H9 (cell line): ENCODE measurements around the gene PPP1R16B. TPM values are rescaled to one million over a fixed set of nuclear protein-coding genes. Genes with fewer than 3 reads are reported as not detected.

Source experiments
- DNase-seq: peaks from one replicate; pipeline ENCODE4 v3.0.0-alpha.2; 2017
- H2AFZ ChIP-seq: one replicate; pipeline ENCODE4 v1.6.1; 2013; ENCODE audit warnings: mild to moderate bottlenecking, low read length, control low read depth, moderate library complexity
- H2AK5ac ChIP-seq: 2 replicates; pipeline ENCODE4 v1.6.1; 2013; ENCODE audit warnings: low read length, control low read depth, mixed read lengths; ENCODE audit not compliant: insufficient read length
- H2BK120ac ChIP-seq: one replicate; pipeline ENCODE4 v1.6.1; 2013; ENCODE audit warnings: low read depth, mild to moderate bottlenecking, low read length, control low read depth, inconsistent platforms; ENCODE audit not compliant: poor library complexity, severe bottlenecking
- H2BK12ac ChIP-seq: 2 replicates; pipeline ENCODE4 v1.6.1; 2013; ENCODE audit warnings: low read length, control low read depth, mixed read lengths, low read depth; ENCODE audit not compliant: insufficient read length
- H2BK15ac ChIP-seq: 2 replicates; pipeline ENCODE4 v1.6.1; 2013; ENCODE audit warnings: low read depth, low read length, control low read depth
- H2BK20ac ChIP-seq: one replicate; pipeline ENCODE4 v1.6.1; 2013; ENCODE audit warnings: low read depth, mild to moderate bottlenecking, low read length, control low read depth, inconsistent platforms; ENCODE audit not compliant: poor library complexity, severe bottlenecking
- H2BK5ac ChIP-seq: 2 replicates; pipeline ENCODE4 v1.6.1; 2013; ENCODE audit warnings: low read length, control low read depth, mixed read lengths; ENCODE audit not compliant: insufficient read length
- H3K14ac ChIP-seq: 2 replicates; pipeline ENCODE4 v1.6.1; 2013; ENCODE audit warnings: low read length, control low read depth; ENCODE audit not compliant: insufficient read depth
- H3K18ac ChIP-seq: 2 replicates; pipeline ENCODE4 v1.6.1; 2013; ENCODE audit warnings: low read depth, mild to moderate bottlenecking, mixed read lengths, low read length, control low read depth; ENCODE audit not compliant: insufficient read length
- H3K23ac ChIP-seq: 2 replicates; pipeline ENCODE4 v1.6.1; 2013; ENCODE audit warnings: low read length, control low read depth, mixed read lengths, low read depth; ENCODE audit not compliant: insufficient read length
- H3K23me2 ChIP-seq: 2 replicates; pipeline ENCODE4 v1.6.1; 2013; ENCODE audit warnings: low read depth, mild to moderate bottlenecking, mixed read lengths, low read length, control low read depth; ENCODE audit not compliant: insufficient read length, poor library complexity, severe bottlenecking
- H3K27ac ChIP-seq: 2 replicates; pipeline ENCODE4 v1.5.1; 2013; ENCODE audit warnings: low read length, control low read depth, mixed read lengths, low read depth; ENCODE audit not compliant: insufficient read length
- H3K27me3 ChIP-seq: 2 replicates; pipeline ENCODE4 v1.6.1; 2013; ENCODE audit warnings: low read length, control low read depth, inconsistent platforms; ENCODE audit not compliant: insufficient read depth
- H3K4ac ChIP-seq: 2 replicates; pipeline ENCODE4 v1.6.1; 2013; ENCODE audit warnings: low read depth, mild to moderate bottlenecking, control low read depth, inconsistent platforms, low read length, moderate library complexity
- H3K4me1 ChIP-seq: 2 replicates; pipeline ENCODE4 v1.6.1; 2013; ENCODE audit warnings: low read length, control low read depth, inconsistent platforms; ENCODE audit not compliant: insufficient read depth
- H3K4me2 ChIP-seq: 2 replicates; pipeline ENCODE4 v1.6.1; 2013; ENCODE audit warnings: low read length, control low read depth, mixed read lengths; ENCODE audit not compliant: insufficient read length, insufficient read depth
- H3K56ac ChIP-seq: 2 replicates; pipeline ENCODE4 v1.6.1; 2013; ENCODE audit warnings: low read depth, mild to moderate bottlenecking, mixed read lengths, low read length, control low read depth; ENCODE audit not compliant: insufficient read length
- H3K79me1 ChIP-seq: 2 replicates; pipeline ENCODE4 v1.6.1; 2013; ENCODE audit warnings: low read depth, mild to moderate bottlenecking, moderate library complexity, low read length, control low read depth, inconsistent platforms; ENCODE audit not compliant: insufficient read depth, poor library complexity, severe bottlenecking
- H3K79me2 ChIP-seq: 2 replicates; pipeline ENCODE4 v1.6.1; 2013; ENCODE audit warnings: low read length, control low read depth, inconsistent platforms; ENCODE audit not compliant: insufficient read depth
- H3K9ac ChIP-seq: 2 replicates; pipeline ENCODE4 v1.6.1; 2013; ENCODE audit warnings: low read length, control low read depth, mixed read lengths; ENCODE audit not compliant: insufficient read length; ENCODE audit errors: extremely low read depth
- H3K9me3 ChIP-seq: one replicate; pipeline ENCODE4 v1.6.1; 2013; ENCODE audit warnings: low read depth, low read length, inconsistent platforms; ENCODE audit not compliant: control insufficient read depth
- H3T11ph ChIP-seq: one replicate; pipeline ENCODE4 v1.6.1; 2013; ENCODE audit warnings: mild to moderate bottlenecking, low read length, control low read depth, inconsistent platforms
- H4K20me1 ChIP-seq: one replicate; pipeline ENCODE4 v1.6.1; 2013; ENCODE audit not compliant: control insufficient read depth, insufficient read length, insufficient read depth
- H4K5ac ChIP-seq: 2 replicates; pipeline ENCODE4 v1.6.1; 2013; ENCODE audit warnings: low read depth, mild to moderate bottlenecking, mixed read lengths, low read length, control low read depth; ENCODE audit not compliant: insufficient read length
- H4K8ac ChIP-seq: replicated peaks from 2 replicates; pipeline ENCODE4 v1.6.1; 2013; ENCODE audit warnings: low read length, control low read depth, mixed read lengths, low read depth; ENCODE audit not compliant: insufficient read length
- H4K91ac ChIP-seq: 2 replicates; pipeline ENCODE4 v1.6.1; 2013; ENCODE audit warnings: low read depth, mild to moderate bottlenecking, moderate library complexity, mixed read lengths, low read length, control low read depth; ENCODE audit not compliant: insufficient read length
- H3K27ac Mint-ChIP-seq, 3 experiments: 2 replicates in 2 of 3; 3 replicates in 1 of 3; pipeline ENCODE4 v1.8.0; 2020 to 2021; ENCODE audit warnings: mixed read lengths in 3 of 3, mild to moderate bottlenecking in 1 of 3, moderate library complexity in 1 of 3
- H3K27me3 Mint-ChIP-seq: 2 replicates; pipeline ENCODE4 v1.8.0; 2021; ENCODE audit warnings: low read depth, mild to moderate bottlenecking, moderate library complexity, mixed read lengths
- H3K36me3 Mint-ChIP-seq, 3 experiments: 2 replicates in 2 of 3; 3 replicates in 1 of 3; pipeline ENCODE4 v1.8.0; 2020 to 2021; ENCODE audit warnings: low read depth in 3 of 3, mixed read lengths in 3 of 3; ENCODE audit not compliant: insufficient read depth in 1 of 3
- H3K4me1 Mint-ChIP-seq, 2 experiments: 2 replicates each; pipeline ENCODE4 v1.8.0; 2020; ENCODE audit warnings: mixed read lengths in 2 of 2
- H3K4me3 Mint-ChIP-seq, 2 experiments: 2 replicates in 1 of 2; 3 replicates in 1 of 2; pipeline ENCODE4 v1.8.0; 2020 to 2021; ENCODE audit warnings: mild to moderate bottlenecking in 2 of 2, mixed read lengths in 2 of 2, moderate library complexity in 1 of 2
- H3K9me3 Mint-ChIP-seq, 2 experiments: 2 replicates in 1 of 2; 3 replicates in 1 of 2; pipeline ENCODE4 v1.8.0; 2020; ENCODE audit warnings: mild to moderate bottlenecking in 2 of 2, mixed read lengths in 2 of 2, moderate library complexity in 1 of 2
- CTCF ChIP-seq: fragments of 200-600 bp; sonication (generic); conservative IDR thresholded peaks from 3 replicates; pipeline ENCODE4 v1.8.0; 2021; ENCODE audit warnings: antibody characterized with exemption, mild to moderate bottlenecking
- WGBS: extraction: QIAGEN DNeasy Blood & Tissue Kit; methylation state at CpG from one replicate; pipeline ENCODE4 v1.1.7; 2013; ENCODE audit warnings: missing lambda C conversion rate, low lambda C conversion rate, mixed read lengths; ENCODE audit not compliant: insufficient read length; ENCODE audit errors: extremely low coverage; 5-methylcytosine and 5-hydroxymethylcytosine counted together
- total RNA-seq: library from RNA; stranded (reverse); gene quantifications from 2 replicates; pipeline ENCODE4 v1.2.1, GENCODE V29; 2021

Gene PPP1R16B
- total RNA-seq, 1 experiment from 2014 or later: 8.2 TPM

- H3K4ac ChIP-seq: no peak overlapping the region
- no peak overlapping the region for H4K8ac ChIP-seq
- no peak overlapping the region for H3K4me3 Mint-ChIP-seq
- no peak for DNase-seq
- peaks cover 19 to 30% of the 10 kb centered on the region in 2 experiments for H3K4me1 Mint-ChIP-seq
- peaks cover 7% of the 10 kb centered on the region for H3K4me1 ChIP-seq
- no peak overlapping the region for H3K27ac ChIP-seq
- H2BK20ac ChIP-seq: no peak overlapping the region
- no peaks in the 10 kb centered on the region for H3K23me2 ChIP-seq
- H3K79me2 ChIP-seq: no peaks in the 10 kb centered on the region
- no peak overlapping the region for H2AFZ ChIP-seq
- H4K20me1 ChIP-seq: no peaks in the 10 kb centered on the region
- no CpG with 5 or more reads among the region's 1 CpG for WGBS
- no peak overlapping the region for H2AK5ac ChIP-seq
- H3K4me2 ChIP-seq: no peak overlapping the region
- H3T11ph ChIP-seq: no peak overlapping the region
- no peak overlapping the region for H3K9ac ChIP-seq
- H3K9me3 ChIP-seq: no peaks in the 10 kb centered on the region
- H3K56ac ChIP-seq: no peak overlapping the region
- H3K79me1 ChIP-seq: no peaks in the 10 kb centered on the region
- H3K18ac ChIP-seq: peak overlapping the region; percentile 40
- no peak overlapping the region for H3K23ac ChIP-seq
- no peak overlapping the region for H3K27ac Mint-ChIP-seq
- no peak overlapping the region for H4K5ac ChIP-seq
- no peak overlapping the region for H2BK5ac ChIP-seq
- TF ChIP-seq CTCF: no peak
- H3K36me3 Mint-ChIP-seq: peaks cover 0 to 2% (median 0%) of the 10 kb centered on the region in 3 experiments; a peak in 2 of 7 replicates
- no peak overlapping the region for H2BK12ac ChIP-seq
- H3K9me3 Mint-ChIP-seq: 0 out of 5 replicates have a peak, but pooled peaks cover 0 to 3% of the 10 kb centered on the region in 2 experiments
- no peak overlapping the region for H2BK120ac ChIP-seq
- H2BK15ac ChIP-seq: no peak overlapping the region
- no peaks in the 10 kb centered on the region; the same call in 1 of the 2 replicates for H3K27me3 Mint-ChIP-seq
- no peak overlapping the region for H4K91ac ChIP-seq
- H3K14ac ChIP-seq: no peak overlapping the region
- no peaks in the 10 kb centered on the region for H3K27me3 ChIP-seq
Measured at GRCh38 chr20:38825571-38825900, 20.0 kb downstream of the PPP1R16B start.
